SU-DHL-6 (cell line): ENCODE measurements around the gene GRM7.

Experiments used
- H2AFZ ChIP-seq: fragments of 200-600 bp; sonication (generic); 2 replicates; pipeline ENCODE4 v1.6.1; 2014; ENCODE audit warnings: low read depth, mild to moderate bottlenecking, moderate library complexity, mixed read lengths, antibody characterized with exemption, low read length; ENCODE audit not compliant: severe bottlenecking
- H3F3A ChIP-seq: fragments of 200-600 bp; shearing (Covaris generic); 2 replicates; pipeline ENCODE4 v1.6.0; 2016; ENCODE audit warnings: antibody characterized with exemption, mild to moderate bottlenecking; ENCODE audit not compliant: insufficient read depth
- H3K27ac ChIP-seq: fragments of 200-600 bp; sonication (generic); 2 replicates; pipeline ENCODE4 v1.5.1; 2016; ENCODE audit warnings: low read depth, mild to moderate bottlenecking, low read length, moderate library complexity, mixed read lengths
- H3K27me3 ChIP-seq: fragments of 200-600 bp; sonication (generic), shearing (Covaris generic); 2 replicates; pipeline ENCODE4 v1.6.0; 2014; ENCODE audit warnings: mild to moderate bottlenecking, low read length
- H3K36me3 ChIP-seq: fragments of 200-600 bp; sonication (generic); 2 replicates; pipeline ENCODE4 v1.6.1; 2014; ENCODE audit warnings: mild to moderate bottlenecking, low read length, mixed read lengths
- H3K4me2 ChIP-seq: fragments of 300-600, 200-600 bp; shearing (Covaris generic), sonication (generic); 2 replicates; pipeline ENCODE4 v1.6.0; 2014; ENCODE audit warnings: low read length, low read depth, mild to moderate bottlenecking; ENCODE audit not compliant: poor library complexity, severe bottlenecking
- H3K4me3 ChIP-seq: fragments of 200-600 bp; sonication (generic); 2 replicates; pipeline ENCODE4 v1.5.1; 2014; ENCODE audit warnings: antibody characterized with exemption, low read length, mild to moderate bottlenecking, mixed read lengths; ENCODE audit not compliant: insufficient read depth, poor library complexity, severe bottlenecking
- H3K79me2 ChIP-seq: fragments of 200-600 bp; sonication (generic); 2 replicates; pipeline ENCODE4 v1.6.1; 2014; ENCODE audit warnings: mild to moderate bottlenecking, low read length, moderate library complexity; ENCODE audit not compliant: insufficient read depth
- H3K9ac ChIP-seq: fragments of 200-600 bp; sonication (generic); 2 replicates; pipeline ENCODE4 v1.7.0; 2014; ENCODE audit warnings: mild to moderate bottlenecking, low read length
- H3K9me2 ChIP-seq: fragments of 200-600 bp; sonication (generic); replicated peaks from 2 replicates; pipeline ENCODE4 v1.6.1; 2014; ENCODE audit warnings: low read length; ENCODE audit not compliant: insufficient read depth
- H3K9me3 ChIP-seq: fragments of 200-600 bp; sonication (generic); 2 replicates; pipeline ENCODE4 v1.6.1; 2014; ENCODE audit warnings: low read length, mixed read lengths; ENCODE audit not compliant: insufficient read depth
- H4K20me1 ChIP-seq: fragments of 200-600 bp; sonication (generic); 2 replicates; pipeline ENCODE4 v1.6.1; 2014; ENCODE audit warnings: low read depth, mild to moderate bottlenecking, antibody characterized with exemption, low read length, moderate library complexity, mixed read lengths
- EZH2phosphoT487 ChIP-seq: fragments of 200-600 bp; sonication (generic), shearing (Covaris generic); conservative IDR thresholded peaks from 2 replicates; pipeline ENCODE4 v1.6.1; 2018; ENCODE audit warnings: mild to moderate bottlenecking, antibody characterized with exemption, low read length, moderate library complexity, mixed read lengths
- TF ChIP-seq, protein P1 (sequence below): fragments of 200-600 bp; sonication (generic); IDR thresholded peaks from one replicate; pipeline ENCODE4 v1.5.1; 2017; ENCODE audit warnings: antibody characterized with exemption, mild to moderate bottlenecking, low read length, moderate library complexity; ENCODE audit not compliant: insufficient read depth, poor library complexity, severe bottlenecking

The GRM7 gene

DNA sequence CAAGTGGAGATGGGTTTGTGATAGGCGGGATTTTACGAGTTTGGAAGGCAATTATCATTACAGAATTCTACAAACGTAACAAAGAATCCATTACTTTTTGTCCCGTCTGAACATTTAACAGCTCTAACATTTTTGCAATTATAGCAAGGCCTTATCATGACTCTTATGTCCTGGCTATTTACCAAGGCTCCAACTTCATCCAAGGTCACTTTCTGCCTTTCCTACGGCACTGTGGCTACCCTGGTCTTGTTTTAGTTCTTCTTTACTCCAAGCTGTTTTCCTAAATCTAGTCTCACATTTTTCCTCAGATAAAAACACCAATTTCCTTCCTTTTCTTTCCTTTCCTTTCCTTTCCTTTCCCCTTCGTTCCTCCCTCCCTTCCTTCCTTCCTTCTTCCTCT lies 33.5 kb upstream of the GRM7 start:
- no peak overlapping the region for H3K9ac ChIP-seq
- no peaks in the 10 kb centered on the region for H4K20me1 ChIP-seq
- H3K27me3 ChIP-seq, result no peaks in the 10 kb centered on the region
- no peak overlapping the region for H3K4me2 ChIP-seq
- no peaks in the 10 kb centered on the region for H3K36me3 ChIP-seq
- H3K4me3 ChIP-seq, result no peak overlapping the region
- H3K9me2 ChIP-seq, result no peaks in the 10 kb centered on the region
- TF ChIP-seq, protein P1, sequence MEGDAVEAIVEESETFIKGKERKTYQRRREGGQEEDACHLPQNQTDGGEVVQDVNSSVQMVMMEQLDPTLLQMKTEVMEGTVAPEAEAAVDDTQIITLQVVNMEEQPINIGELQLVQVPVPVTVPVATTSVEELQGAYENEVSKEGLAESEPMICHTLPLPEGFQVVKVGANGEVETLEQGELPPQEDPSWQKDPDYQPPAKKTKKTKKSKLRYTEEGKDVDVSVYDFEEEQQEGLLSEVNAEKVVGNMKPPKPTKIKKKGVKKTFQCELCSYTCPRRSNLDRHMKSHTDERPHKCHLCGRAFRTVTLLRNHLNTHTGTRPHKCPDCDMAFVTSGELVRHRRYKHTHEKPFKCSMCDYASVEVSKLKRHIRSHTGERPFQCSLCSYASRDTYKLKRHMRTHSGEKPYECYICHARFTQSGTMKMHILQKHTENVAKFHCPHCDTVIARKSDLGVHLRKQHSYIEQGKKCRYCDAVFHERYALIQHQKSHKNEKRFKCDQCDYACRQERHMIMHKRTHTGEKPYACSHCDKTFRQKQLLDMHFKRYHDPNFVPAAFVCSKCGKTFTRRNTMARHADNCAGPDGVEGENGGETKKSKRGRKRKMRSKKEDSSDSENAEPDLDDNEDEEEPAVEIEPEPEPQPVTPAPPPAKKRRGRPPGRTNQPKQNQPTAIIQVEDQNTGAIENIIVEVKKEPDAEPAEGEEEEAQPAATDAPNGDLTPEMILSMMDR, result no peak
- TF ChIP-seq EZH2phosphoT487, result no peak
- H3K9me3 ChIP-seq, result no peaks in the 10 kb centered on the region
- H3F3A ChIP-seq, result no peaks in the 10 kb centered on the region
- no peak overlapping the region for H2AFZ ChIP-seq
- no peak overlapping the region for H3K27ac ChIP-seq
- H3K79me2 ChIP-seq, result no peaks in the 10 kb centered on the region

DNA sequence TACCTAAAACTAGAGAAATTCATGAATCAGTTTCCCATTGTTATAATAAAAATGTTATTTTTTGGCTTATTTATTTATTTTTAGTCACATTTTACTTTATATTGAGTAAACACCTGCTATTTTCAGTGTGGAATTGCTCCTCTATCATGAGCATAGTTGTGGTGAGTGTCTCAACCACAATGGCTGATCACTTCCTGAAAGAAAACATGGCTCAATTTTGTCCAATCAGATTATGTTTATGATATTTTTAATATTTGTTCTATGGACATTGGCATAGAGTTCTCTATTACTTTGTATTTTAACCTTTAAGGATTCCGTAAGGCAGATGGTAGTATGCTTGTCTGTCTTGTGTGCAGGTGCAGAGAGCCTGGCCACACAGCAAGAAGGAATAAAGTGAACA lies 16.2 kb upstream of the GRM7 start:
- H3K4me2 ChIP-seq, result no peak overlapping the region
- H2AFZ ChIP-seq, result no peak overlapping the region
- no peaks in the 10 kb centered on the region for H3F3A ChIP-seq
- no peaks in the 10 kb centered on the region for H3K79me2 ChIP-seq
- no peak overlapping the region for H3K9ac ChIP-seq
- H3K27me3 ChIP-seq, result no peaks in the 10 kb centered on the region
- TF ChIP-seq, protein P1, result no peak
- TF ChIP-seq EZH2phosphoT487, result no peak
- no peak overlapping the region for H3K27ac ChIP-seq
- H3K9me3 ChIP-seq, result no peaks in the 10 kb centered on the region
- H4K20me1 ChIP-seq, result no peaks in the 10 kb centered on the region
- H3K36me3 ChIP-seq, result no peaks in the 10 kb centered on the region
- no peaks in the 10 kb centered on the region for H3K9me2 ChIP-seq
- no peak overlapping the region for H3K4me3 ChIP-seq

GRCh38 chr3:6854184-6854583 lies 6.7 kb upstream of the GRM7 start:
- H3K79me2 ChIP-seq, result no peaks in the 10 kb centered on the region
- TF ChIP-seq EZH2phosphoT487, result no peak
- TF ChIP-seq, protein P1, result no peak

More at GRCh38 chr3:6854184-6854583, 6.7 kb upstream of the GRM7 start:
- Histone ChIP-seq H3K27me3 (no peaks in the 10 kb centered on the region), H3K4me2 (no peak overlapping the region), H3F3A (no peaks in the 10 kb centered on the region), H3K4me3 (no peak overlapping the region), H3K27ac (no peak overlapping the region), H2AFZ (no peak overlapping the region), H3K36me3 (no peaks in the 10 kb centered on the region), H3K9ac (no peak overlapping the region), H4K20me1 (no peaks in the 10 kb centered on the region), H3K9me2 (no peaks in the 10 kb centered on the region), H3K9me3 (no peaks in the 10 kb centered on the region)
